A549 (cell line): ENCODE results near the gene THTPA. TPM values are rescaled to one million over a fixed set of nuclear protein-coding genes. Genes with fewer than 3 reads are reported as not detected.

Experiments used
- ATAC-seq, 2 experiments: fragments of 200-7000 bp in 1 of 2; fragments of >200 bp in 1 of 2; cut with Nextera tagmentation in 1 of 2; cut with Tn5 transposase in 1 of 2; 3 replicates each; pipeline versions ENCODE4 v1.8.0 to v1.9.1; 2018 to 2020; ENCODE audit warnings: mild to moderate bottlenecking in 1 of 2, moderate library complexity in 1 of 2
- CTCF ChIA-PET: fragments of 300-600 bp; sonication (Branson Sonifier 250); formaldehyde crosslinking; extraction: SDS; loops from one replicate; lab custom pipeline; 2021; ENCODE audit warnings: antibody characterized with exemption, inconsistent platforms; lab: Yijun Ruan, JAX
- POLR2A ChIA-PET: fragments of 350-600 bp; formaldehyde crosslinking; extraction: SDS; loops from one replicate; lab custom pipeline; 2021; ENCODE audit warnings: antibody characterized with exemption, inconsistent platforms; lab: Yijun Ruan, JAX
- DNase-seq, 2 experiments: peaks; one replicate each; pipeline versions ENCODE4 v3.0.0 to v3.0.0-alpha.2; 2011 to 2016; ENCODE audit warnings: low read depth in 1 of 2, low spot score in 1 of 2
- FAIRE-seq: peaks from 2 replicates; lab custom pipeline; 2011; peaks lifted over from hg19 to GRCh38; lab: Jason Lieb, UNC
- H3K27ac ChIP-seq, 2 experiments: fragments of >200 bp; sonication (Bioruptor Twin); formaldehyde crosslinking; 3 replicates each; pipeline ENCODE4 v1.5.1; 2016 to 2017
- H3K4me1 ChIP-seq: fragments of >200 bp; sonication (Bioruptor Twin); formaldehyde crosslinking; 3 replicates; pipeline ENCODE4 v1.6.1; 2016
- H3K4me2 ChIP-seq: fragments of >200 bp; sonication (Bioruptor Twin); formaldehyde crosslinking; 3 replicates; pipeline ENCODE4 v1.6.1; 2016
- H3K4me3 ChIP-seq: fragments of >200 bp; sonication (Bioruptor Twin); formaldehyde crosslinking; 3 replicates; pipeline ENCODE4 v1.5.1; 2016
- H3K9me3 ChIP-seq: fragments of >200 bp; sonication (Bioruptor Twin); formaldehyde crosslinking; 3 replicates; pipeline ENCODE4 v1.6.1; 2016
- ATOH8 ChIP-seq: fragments of 250-450 bp; sonication (Bioruptor Pico); IDR thresholded peaks from 2 replicates; pipeline ENCODE4 v1.5.0; 2020; ENCODE audit warnings: low read depth, mild to moderate bottlenecking, moderate library complexity
- BHLHE40 ChIP-seq: IDR thresholded peaks from 2 replicates; pipeline ENCODE4 v1.6.1; 2012; ENCODE audit warnings: low read depth, low read length, inconsistent platforms
- EHF ChIP-seq: fragments of 250-450 bp; sonication (Bioruptor Pico); IDR thresholded peaks from 2 replicates; pipeline ENCODE4 v1.5.0; 2020; ENCODE audit warnings: mild to moderate bottlenecking
- EHMT2 ChIP-seq: fragments of 200-600 bp; sonication (generic); IDR thresholded peaks from 2 replicates; pipeline ENCODE4 v1.6.1; 2016; ENCODE audit warnings: antibody characterized with exemption, low read depth, mild to moderate bottlenecking, moderate library complexity
- EP300 ChIP-seq, 2 experiments: fragments of >200 bp; sonication (Bioruptor Twin); formaldehyde crosslinking; IDR thresholded peaks; 2 replicates in 1 of 2; 3 replicates in 1 of 2; pipeline ENCODE4 v1.6.1; 2016 to 2017
- GATA3 ChIP-seq: IDR thresholded peaks from 2 replicates; pipeline ENCODE4 v1.6.1; 2012; ENCODE audit warnings: borderline replicate concordance
- HEYL ChIP-seq: fragments of 250-450 bp; sonication (Bioruptor Pico); IDR thresholded peaks from 2 replicates; pipeline ENCODE4 v1.8.0; 2021; ENCODE audit warnings: mild to moderate bottlenecking, moderate library complexity
- HOXB13 ChIP-seq: fragments of 250-450 bp; sonication (Bioruptor Pico); IDR thresholded peaks from 2 replicates; pipeline ENCODE4 v1.5.0; 2020; ENCODE audit warnings: low read depth, mild to moderate bottlenecking, moderate library complexity
- MAZ ChIP-seq: fragments of 150-350 bp; IDR thresholded peaks from 2 replicates; pipeline ENCODE4 v1.6.1; 2014; ENCODE audit warnings: antibody characterized with exemption, low read depth, low read length, borderline replicate concordance
- NPAS2 ChIP-seq: fragments of 250-450 bp; sonication (Bioruptor Pico); IDR thresholded peaks from 2 replicates; pipeline ENCODE4 v1.8.0; 2022; ENCODE audit warnings: mild to moderate bottlenecking, moderate library complexity, borderline replicate concordance
- NR3C1 ChIP-seq: fragments of >200 bp; sonication (Bioruptor Twin); formaldehyde crosslinking; IDR thresholded peaks from 3 replicates; pipeline ENCODE4 v1.6.1; 2017
- PHF8 ChIP-seq: fragments of 200-600 bp; sonication (generic); IDR thresholded peaks from 2 replicates; pipeline ENCODE4 v1.6.1; 2016; ENCODE audit warnings: low read depth, mild to moderate bottlenecking, antibody characterized with exemption, moderate library complexity, borderline replicate concordance
- POLR2A ChIP-seq: IDR thresholded peaks from 2 replicates; pipeline ENCODE4 v1.6.1; 2012; ENCODE audit warnings: mild to moderate bottlenecking, low read length
- RARB ChIP-seq: fragments of 250-450 bp; sonication (Bioruptor Pico); IDR thresholded peaks from 2 replicates; pipeline ENCODE4 v1.8.0; 2021; ENCODE audit warnings: mild to moderate bottlenecking, moderate library complexity
- TFCP2L1 ChIP-seq: fragments of 250-450 bp; sonication (Bioruptor Pico); IDR thresholded peaks from 2 replicates; pipeline ENCODE4 v1.5.0; 2021; ENCODE audit warnings: mild to moderate bottlenecking
- ZC3H11A ChIP-seq: fragments of 450-650 bp; IDR thresholded peaks from 2 replicates; pipeline ENCODE4 v1.6.1; 2014; ENCODE audit warnings: antibody characterized with exemption, mild to moderate bottlenecking
- ZNF302 ChIP-seq: fragments of 250-450 bp; sonication (Bioruptor Pico); IDR thresholded peaks from 2 replicates; pipeline ENCODE4 v1.9.0; 2021; ENCODE audit warnings: inconsistent platforms, mild to moderate bottlenecking, moderate library complexity
- WGBS: methylation state at CpG from one replicate; pipeline ENCODE4 v1.1.6; 2017; ENCODE audit errors: missing lambda C conversion rate; 5-methylcytosine and 5-hydroxymethylcytosine counted together
- polyA plus RNA-seq, 4 experiments: library from polyadenylated mRNA; depleted of rRNA in 3 of 4; stranded (reverse); fragments of >200 nt; fragmentation: RNase III in 1 of 4; extraction: RNeasy Plus Mini Kit Qiagen cat#74134 plus additional on column Dnase treatment in 1 of 4; gene quantifications; 2 replicates in 3 of 4; 3 replicates in 1 of 4; pipeline ENCODE4 v1.2.3, GENCODE V29; 2011 to 2017

Gene THTPA
- polyA plus RNA-seq, 2 of the 4 experiments (the other 2 are of a cell fraction) = 8.1 to 23.9 TPM

GRCh38 chr14:23556700-23557440, 799 bp downstream of the THTPA start (continued):
- TF ChIP-seq MAZ = no peak
- no peak for TF ChIP-seq RARB (CRISPR knock-in tag)
- no peak for TF ChIP-seq HEYL (CRISPR knock-in tag)
- no peak for TF ChIP-seq BHLHE40
- no peak for TF ChIP-seq POLR2A
- TF ChIP-seq ZC3H11A = no peak
- no peak for TF ChIP-seq EHF (CRISPR knock-in tag)
- no peak for TF ChIP-seq NPAS2 (CRISPR knock-in tag)
- TF ChIP-seq, all 56 proteins: peak for 0

- Histone ChIP-seq H3K27ac (peak overlapping the region in 1 of 2 experiments; percentile 98; a peak in 3 of 6 replicates), H3K4me2 (peak overlapping the region; percentile 99), H3K4me3 (peak overlapping the region; percentile 93; the same call in 2 of the 3 replicates), H3K9me3 (no peaks in the 10 kb centered on the region), H3K4me1 (peaks cover 16% of the 10 kb centered on the region; the same call in 2 of the 3 replicates)
- CTCF ChIA-PET = interaction anchor here (1.1 to 19.0 kb wide), 9 partner anchors 8 to 556 kb away, joined by 3 to 553 read pairs (median 5); partner anchors contain the start of gene NGDN
- DNase-seq = no peak
- FAIRE-seq = no peak
- TF ChIP-seq ATOH8 (CRISPR knock-in tag) (no peak), PHF8 (no peak)
- WGBS = 35% methylated on average over 2 of the region's 2 CpGs
- POLR2A ChIA-PET = interaction anchor here (1.1 kb wide), 1 partner anchor 10 kb away, joined by 6 read pairs; the partner anchor contains the start of gene AP1G2
- ATAC-seq = no peak
Observed at GRCh38 chr14:23557521-23557920, 1.4 kb downstream of the THTPA start.

GRCh38 chr14:23557946-23558345, 1.9 kb downstream of the THTPA start:
- Histone ChIP-seq H3K4me2 (peak overlapping the region; percentile 99; the same call in 1 of the 3 replicates), H3K4me3 (no peak overlapping the region)
- ATAC-seq (no peak), FAIRE-seq (no peak), DNase-seq (no peak)
- POLR2A ChIA-PET = interaction anchor here (1.1 kb wide), 1 partner anchor 9 kb away, joined by 6 read pairs; the partner anchor contains the start of gene AP1G2
- CTCF ChIA-PET = interaction anchor here (1.2 to 19.0 kb wide), 17 partner anchors 9 to 575 kb away, joined by 3 to 553 read pairs (median 5); partner anchors contain the start of genes JPH4 and NGDN
- TF ChIP-seq BHLHE40 (no peak), TFCP2L1 (CRISPR knock-in tag) (no peak), NR3C1 (no peak), ATOH8 (CRISPR knock-in tag) (no peak), GATA3 (no peak), HOXB13 (no peak), EHMT2 (no peak), NPAS2 (CRISPR knock-in tag) (no peak)
- TF ChIP-seq, all 56 proteins: peak for 0
- whole genome bisulfite sequencing = 100% methylated on average over 1 of the region's 1 CpG
- Histone ChIP-seq H3K9me3 (no peaks in the 10 kb centered on the region), H3K27ac (0 out of 6 replicates have a peak overlapping the region, but pooled peaks of 1 of the 2 experiments have one; percentile 98), H3K4me1 (peaks cover 16% of the 10 kb centered on the region; the same call in 2 of the 3 replicates)

- ATAC-seq (no peak), FAIRE-seq (no peak), DNase-seq (no peak)
- H3K4me3 ChIP-seq = no peak overlapping the region
- CTCF ChIA-PET = interaction anchor here (0.5 to 19.0 kb wide), 26 partner anchors 10 to 574 kb away, joined by 3 to 553 read pairs (median 6); partner anchors contain the start of genes JPH4, NGDN and PABPN1
- peaks cover 16% of the 10 kb centered on the region; the same call in 2 of the 3 replicates for H3K4me1 ChIP-seq
- H3K27ac ChIP-seq = no peak overlapping the region
- POLR2A ChIA-PET = interaction anchor here (0.6 to 1.7 kb wide), 3 partner anchors 9 to 237 kb away, joined by 3 to 6 read pairs (median 4); partner anchors contain the start of genes AP1G2 and PABPN1
- TF ChIP-seq BHLHE40 (no peak), EP300 (IDR thresholded peaks at IDR 0.05) (no peak), ZNF302 (CRISPR knock-in tag) (no peak), ZC3H11A (no peak), GATA3 (no peak)
- H3K4me2 ChIP-seq = no peak overlapping the region; the same call in 2 of the 3 replicates
- WGBS = 91% methylated on average over 10 of the region's 10 CpGs
- no peaks in the 10 kb centered on the region for H3K9me3 ChIP-seq
Observed at GRCh38 chr14:23558346-23559009, 2.4 kb downstream of the THTPA start.
